GM21825 (cell line): ENCODE results near the gene CYGB.
A peak's percentile ranks its signal among the peaks of the same experiment; 100 is the strongest.
"Not testable (repeated sequence)": the region's sequence is repeated elsewhere in the genome, so short reads cannot be mapped to it uniquely, and the experiment has no call there.

Experiments used
- ATAC-seq: cut with Tn5 transposase; IDR thresholded peaks from one replicate; pipeline ENCODE4 v1.9.1; 2021; ENCODE audit warnings: mild to moderate bottlenecking, moderate library complexity; ENCODE audit not compliant: unreplicated experiment

The CYGB gene

GRCh38 chr17:76538941-76539570 is 1.5 kb upstream of the CYGB start:
- no peak for ATAC-seq

GRCh38 chr17:76538281-76538931 is 897 bp upstream of the CYGB start:
- ATAC-seq, result no peak

GRCh38 chr17:76537288-76537577 is 276 bp downstream of the CYGB start:
- no peak for ATAC-seq

GRCh38 chr17:76536511-76537287 is 810 bp downstream of the CYGB start:
- no peak for ATAC-seq

- ATAC-seq, result no peak
Observed at GRCh38 chr17:76535788-76536510, 1.6 kb downstream of the CYGB start.

- no peak for ATAC-seq
Observed at GRCh38 chr17:76534831-76535732, 2.4 kb downstream of the CYGB start.

GRCh38 chr17:76533640-76534359 is 3.7 kb downstream of the CYGB start:
- ATAC-seq, result not testable (repeated sequence)

GRCh38 chr17:76532072-76532651 is 5.3 kb downstream of the CYGB start:
- ATAC-seq, result no peak

- ATAC-seq, result no peak
Observed at GRCh38 chr17:76531486-76532038, 5.9 kb downstream of the CYGB start.

- ATAC-seq, result no peak
Observed at GRCh38 chr17:76530811-76531485, 6.6 kb downstream of the CYGB start.

- ATAC-seq, result no peak
Observed at GRCh38 chr17:76530095-76530723, 7.3 kb downstream of the CYGB start.

GRCh38 chr17:76529224-76530094 is 8.1 kb downstream of the CYGB start:
- no peak for ATAC-seq

GRCh38 chr17:76528528-76529223 is 8.8 kb downstream of the CYGB start:
- ATAC-seq, result no peak

- peak; percentile 26 for ATAC-seq
Observed at GRCh38 chr17:76528156-76528527, 9.4 kb downstream of the CYGB start.

- peak; percentile 52 for ATAC-seq
Observed at GRCh38 chr17:76527430-76528111, 9.9 kb downstream of the CYGB start.

GRCh38 chr17:76527016-76527415 is 10.5 kb downstream of the CYGB start:
- ATAC-seq, result not testable (repeated sequence)
